OCI-LY7 (cell line): ENCODE data around the gene TMEM161A.

Source experiments
- EZH2phosphoT487 ChIP-seq: fragments of 200-600 bp; sonication (generic); IDR thresholded peaks from 2 replicates; pipeline ENCODE4 v1.6.1; 2018; ENCODE audit warnings: low read depth, borderline replicate concordance, mild to moderate bottlenecking, mixed run types, antibody characterized with exemption, low read length, moderate library complexity, mixed read lengths
- TF ChIP-seq, protein P1 (sequence below): fragments of 200-600 bp; sonication (generic); conservative IDR thresholded peaks from 2 replicates; pipeline ENCODE4 v1.5.1; 2014; ENCODE audit warnings: mild to moderate bottlenecking, antibody characterized with exemption, low read length, moderate library complexity, mixed read lengths

DNA sequence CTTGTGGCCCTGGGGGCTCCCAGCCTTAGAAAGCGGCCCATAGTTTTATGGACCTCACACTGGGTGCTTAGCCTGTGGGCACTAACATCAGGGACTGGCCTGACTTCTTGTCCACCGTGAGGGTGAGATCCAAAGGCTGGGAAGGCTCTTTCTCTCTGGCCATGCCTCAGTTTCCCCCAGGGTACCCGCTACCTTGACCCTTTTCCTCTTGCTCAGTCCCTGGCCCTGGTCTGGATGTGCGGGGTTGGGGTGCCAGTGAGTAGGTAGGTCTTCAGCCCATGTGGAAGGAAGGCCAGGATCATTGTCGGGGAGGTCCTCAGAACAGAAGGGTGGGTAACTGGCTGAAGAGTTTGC is 1.6 kb upstream of the TMEM161A start:
- TF ChIP-seq, protein P1, sequence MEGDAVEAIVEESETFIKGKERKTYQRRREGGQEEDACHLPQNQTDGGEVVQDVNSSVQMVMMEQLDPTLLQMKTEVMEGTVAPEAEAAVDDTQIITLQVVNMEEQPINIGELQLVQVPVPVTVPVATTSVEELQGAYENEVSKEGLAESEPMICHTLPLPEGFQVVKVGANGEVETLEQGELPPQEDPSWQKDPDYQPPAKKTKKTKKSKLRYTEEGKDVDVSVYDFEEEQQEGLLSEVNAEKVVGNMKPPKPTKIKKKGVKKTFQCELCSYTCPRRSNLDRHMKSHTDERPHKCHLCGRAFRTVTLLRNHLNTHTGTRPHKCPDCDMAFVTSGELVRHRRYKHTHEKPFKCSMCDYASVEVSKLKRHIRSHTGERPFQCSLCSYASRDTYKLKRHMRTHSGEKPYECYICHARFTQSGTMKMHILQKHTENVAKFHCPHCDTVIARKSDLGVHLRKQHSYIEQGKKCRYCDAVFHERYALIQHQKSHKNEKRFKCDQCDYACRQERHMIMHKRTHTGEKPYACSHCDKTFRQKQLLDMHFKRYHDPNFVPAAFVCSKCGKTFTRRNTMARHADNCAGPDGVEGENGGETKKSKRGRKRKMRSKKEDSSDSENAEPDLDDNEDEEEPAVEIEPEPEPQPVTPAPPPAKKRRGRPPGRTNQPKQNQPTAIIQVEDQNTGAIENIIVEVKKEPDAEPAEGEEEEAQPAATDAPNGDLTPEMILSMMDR, result no peak; the same call in 1 of the 2 replicates
- no peak for TF ChIP-seq EZH2phosphoT487
